ENCODE measurements around the gene ITGB1BP2. TPM values are rescaled to one million over a fixed set of nuclear protein-coding genes. Genes with fewer than 3 reads are reported as not detected.
A peak's percentile ranks its signal among the peaks of the same experiment; 100 is the strongest.
"Not testable (repeated sequence)": the region's sequence is repeated elsewhere in the genome, so short reads cannot be mapped to it uniquely, and the experiment has no call there.

The ITGB1BP2 gene
- total RNA-seq, 4 donors from 2014 or later: 2.4 to 17.1 (median 5.4) TPM

- ATAC-seq (peak in 1 of 2 donors; percentile 62), DNase-seq (no peak)
- intact Hi-C loops (cut with DNase I; ENCODE audit: low total_unique reads): no loop called here
- Histone ChIP-seq H3K4me3 (no peak overlapping the region), H3K27ac (no peak overlapping the region), H3K4me1 (no peaks in the 10 kb centered on the region), H3K9me3 (no peaks in the 10 kb centered on the region), H3K27me3 (no peaks in the 10 kb centered on the region), H3K36me3 (no peaks in the 10 kb centered on the region)
- no peak for TF ChIP-seq POLR2A (IDR thresholded peaks at IDR 0.05)
- TF ChIP-seq, protein P1, sequence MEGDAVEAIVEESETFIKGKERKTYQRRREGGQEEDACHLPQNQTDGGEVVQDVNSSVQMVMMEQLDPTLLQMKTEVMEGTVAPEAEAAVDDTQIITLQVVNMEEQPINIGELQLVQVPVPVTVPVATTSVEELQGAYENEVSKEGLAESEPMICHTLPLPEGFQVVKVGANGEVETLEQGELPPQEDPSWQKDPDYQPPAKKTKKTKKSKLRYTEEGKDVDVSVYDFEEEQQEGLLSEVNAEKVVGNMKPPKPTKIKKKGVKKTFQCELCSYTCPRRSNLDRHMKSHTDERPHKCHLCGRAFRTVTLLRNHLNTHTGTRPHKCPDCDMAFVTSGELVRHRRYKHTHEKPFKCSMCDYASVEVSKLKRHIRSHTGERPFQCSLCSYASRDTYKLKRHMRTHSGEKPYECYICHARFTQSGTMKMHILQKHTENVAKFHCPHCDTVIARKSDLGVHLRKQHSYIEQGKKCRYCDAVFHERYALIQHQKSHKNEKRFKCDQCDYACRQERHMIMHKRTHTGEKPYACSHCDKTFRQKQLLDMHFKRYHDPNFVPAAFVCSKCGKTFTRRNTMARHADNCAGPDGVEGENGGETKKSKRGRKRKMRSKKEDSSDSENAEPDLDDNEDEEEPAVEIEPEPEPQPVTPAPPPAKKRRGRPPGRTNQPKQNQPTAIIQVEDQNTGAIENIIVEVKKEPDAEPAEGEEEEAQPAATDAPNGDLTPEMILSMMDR (IDR thresholded peaks at IDR 0.05 in 4 of 5, conservative IDR thresholded peaks at IDR 0.05 in 1 of 5): no peak
- in situ Hi-C loops (cut with MboI; ENCODE audit: low sequenced_read_pairs in 4 of 4): no loop called here
Measured at GRCh38 chrX:71315917-71316316, 14.4 kb downstream of the ITGB1BP2 start.

- H3K27me3 ChIP-seq; H3K27ac ChIP-seq; in situ Hi-C loops (cut with MboI; ENCODE audit: low sequenced_read_pairs in 4 of 4); DNase-seq; ATAC-seq; intact Hi-C loops (cut with DNase I; ENCODE audit: low total_unique reads); H3K4me1 ChIP-seq; H3K4me3 ChIP-seq; H3K36me3 ChIP-seq; H3K9me3 ChIP-seq: not testable (repeated sequence)
Measured at GRCh38 chrX:71316959-71317358, 15.4 kb downstream of the ITGB1BP2 start.

- Histone ChIP-seq H3K9me3 (no peaks in the 10 kb centered on the region), H3K27ac (no peak overlapping the region), H3K4me3 (no peak overlapping the region), H3K4me1 (no peaks in the 10 kb centered on the region), H3K27me3 (no peaks in the 10 kb centered on the region), H3K36me3 (no peaks in the 10 kb centered on the region)
- ATAC-seq: no peak
- no peak for DNase-seq
- in situ Hi-C loops (cut with MboI; ENCODE audit: low sequenced_read_pairs in 4 of 4): no loop called here
- intact Hi-C loops (cut with DNase I; ENCODE audit: low total_unique reads): no loop called here
- no peak for TF ChIP-seq POLR2A (IDR thresholded peaks at IDR 0.05)
- TF ChIP-seq, protein P1 (IDR thresholded peaks at IDR 0.05 in 4 of 5, conservative IDR thresholded peaks at IDR 0.05 in 1 of 5): no peak
Measured at GRCh38 chrX:71320126-71320525, 18.6 kb downstream of the ITGB1BP2 start.

DNA sequence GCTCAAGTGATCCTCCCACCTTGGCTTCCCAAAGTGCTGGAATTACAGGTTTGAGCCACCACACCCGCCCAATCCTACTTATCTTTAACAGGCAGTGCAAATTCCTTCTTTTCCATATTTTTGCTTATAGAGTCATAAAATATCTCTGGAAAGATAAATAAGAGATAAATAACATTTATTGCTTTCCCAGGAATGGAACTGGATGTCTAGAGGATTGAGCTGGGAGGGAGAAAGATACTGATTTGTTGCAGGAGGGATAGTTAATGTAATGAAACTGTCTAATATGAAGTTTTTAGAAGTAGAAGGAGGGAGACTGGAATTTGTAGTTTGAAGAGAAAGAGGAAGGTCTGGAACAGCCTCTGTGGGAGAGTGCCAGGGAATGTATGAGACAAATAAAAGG is 20.2 kb downstream of the ITGB1BP2 start:
- Histone ChIP-seq H3K4me3 (no peak overlapping the region), H3K36me3 (no peaks in the 10 kb centered on the region), H3K27ac (no peak overlapping the region), H3K9me3 (peaks cover 0 to 3% (median 0%) of the 10 kb centered on the region in 3 donors), H3K4me1 (no peaks in the 10 kb centered on the region), H3K27me3 (no peaks in the 10 kb centered on the region)
- ATAC-seq (no peak), DNase-seq (no peak)
- intact Hi-C loops (cut with DNase I; ENCODE audit: low total_unique reads) (no loop called here), in situ Hi-C loops (cut with MboI; ENCODE audit: low sequenced_read_pairs in 4 of 4) (no loop called here)
- TF ChIP-seq POLR2A (IDR thresholded peaks at IDR 0.05): no peak
- TF ChIP-seq, protein P1 (IDR thresholded peaks at IDR 0.05 in 4 of 5, conservative IDR thresholded peaks at IDR 0.05 in 1 of 5): no peak

GRCh38 chrX:71324452-71324851 is 22.9 kb downstream of the ITGB1BP2 start:
- H3K27ac ChIP-seq; H3K27me3 ChIP-seq; H3K9me3 ChIP-seq; in situ Hi-C loops (cut with MboI; ENCODE audit: low sequenced_read_pairs in 4 of 4); DNase-seq; H3K4me3 ChIP-seq; H3K4me1 ChIP-seq; intact Hi-C loops (cut with DNase I; ENCODE audit: low total_unique reads); H3K36me3 ChIP-seq; ATAC-seq: not testable (repeated sequence)

GRCh38 chrX:71326394-71326793 is 24.8 kb downstream of the ITGB1BP2 start:
- in situ Hi-C loops (cut with MboI; ENCODE audit: low sequenced_read_pairs in 4 of 4) (no loop called here), intact Hi-C loops (cut with DNase I; ENCODE audit: low total_unique reads) (no loop called here)
- H3K4me1 ChIP-seq: no peaks in the 10 kb centered on the region
- H3K9me3 ChIP-seq: peaks cover 0 to 7% (median 0%) of the 10 kb centered on the region in 3 donors
- no peak overlapping the region for H3K27ac ChIP-seq
- H3K36me3 ChIP-seq: no peaks in the 10 kb centered on the region
- H3K27me3 ChIP-seq: no peaks in the 10 kb centered on the region
- no peak for TF ChIP-seq POLR2A (IDR thresholded peaks at IDR 0.05)
- TF ChIP-seq, protein P1 (IDR thresholded peaks at IDR 0.05 in 4 of 5, conservative IDR thresholded peaks at IDR 0.05 in 1 of 5): no peak
- no peak overlapping the region for H3K4me3 ChIP-seq
- no peak for ATAC-seq
- no peak for DNase-seq

DNA sequence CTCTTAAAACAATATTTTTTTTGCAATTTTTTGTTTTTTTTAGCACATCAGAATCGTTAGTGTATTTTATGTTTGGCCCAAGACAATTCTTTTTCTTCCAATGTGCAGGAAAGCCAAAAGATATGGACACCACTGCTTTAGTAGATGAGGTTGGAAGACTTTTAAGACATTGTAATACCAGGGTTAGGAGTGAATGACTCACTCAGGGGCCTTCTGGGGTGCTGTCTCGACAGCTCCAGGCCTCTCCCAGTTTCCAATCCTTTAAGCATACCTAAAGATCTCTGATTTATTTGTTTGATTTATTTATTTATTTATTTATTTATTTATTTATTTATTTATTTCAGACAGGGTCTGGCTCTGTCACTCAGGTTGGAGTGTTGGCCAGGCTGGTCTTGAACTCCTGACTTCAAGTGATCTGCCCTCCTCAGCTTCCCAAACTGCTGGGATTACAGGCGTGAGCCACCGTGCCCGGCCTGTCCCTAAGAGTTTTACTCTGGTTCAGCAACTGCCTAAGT is 47.7 kb downstream of the ITGB1BP2 start:
- H3K27ac ChIP-seq; intact Hi-C loops (cut with DNase I; ENCODE audit: low total_unique reads); H3K4me3 ChIP-seq; H3K36me3 ChIP-seq; ATAC-seq; H3K27me3 ChIP-seq; in situ Hi-C loops (cut with MboI; ENCODE audit: low sequenced_read_pairs in 4 of 4); H3K9me3 ChIP-seq; H3K4me1 ChIP-seq; DNase-seq: not testable (repeated sequence)

- in situ Hi-C loops (cut with MboI; ENCODE audit: low sequenced_read_pairs in 4 of 4): loop anchor here in 2 of 4 donors (25.0 kb wide), 1 partner anchor 88 kb away; the partner anchor contains the start of gene ZMYM3 (in 2 of the 2)
- H3K4me1 ChIP-seq; H3K27me3 ChIP-seq; H3K4me3 ChIP-seq; H3K9me3 ChIP-seq; DNase-seq; H3K27ac ChIP-seq; ATAC-seq; intact Hi-C loops (cut with DNase I; ENCODE audit: low total_unique reads); H3K36me3 ChIP-seq: not testable (repeated sequence)
Measured at GRCh38 chrX:71349867-71350266, 48.3 kb downstream of the ITGB1BP2 start.
